HG03060 (cell line): ENCODE results near the gene DGAT2.
A peak's percentile ranks its signal among the peaks of the same experiment; 100 is the strongest.
"Not testable (repeated sequence)": the region's sequence is repeated elsewhere in the genome, so short reads cannot be mapped to it uniquely, and the experiment has no call there.

Experiments
- ATAC-seq: cut with Tn5 transposase; IDR thresholded peaks from one replicate; pipeline ENCODE4 v1.9.1; 2021; ENCODE audit warnings: low read depth, moderate number of reproducible peaks; ENCODE audit not compliant: unreplicated experiment

The DGAT2 gene, protein sequence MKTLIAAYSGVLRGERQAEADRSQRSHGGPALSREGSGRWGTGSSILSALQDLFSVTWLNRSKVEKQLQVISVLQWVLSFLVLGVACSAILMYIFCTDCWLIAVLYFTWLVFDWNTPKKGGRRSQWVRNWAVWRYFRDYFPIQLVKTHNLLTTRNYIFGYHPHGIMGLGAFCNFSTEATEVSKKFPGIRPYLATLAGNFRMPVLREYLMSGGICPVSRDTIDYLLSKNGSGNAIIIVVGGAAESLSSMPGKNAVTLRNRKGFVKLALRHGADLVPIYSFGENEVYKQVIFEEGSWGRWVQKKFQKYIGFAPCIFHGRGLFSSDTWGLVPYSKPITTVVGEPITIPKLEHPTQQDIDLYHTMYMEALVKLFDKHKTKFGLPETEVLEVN

GRCh38 chr11:75768112-75768908 lies at the start of gene DGAT2:
Gene DGAT2, plus strand, starts transcription at chr11:75768778. Its CDS starts 214 bp downstream, at chr11:75768992.
- ATAC-seq: peak; percentile 33

DNA sequence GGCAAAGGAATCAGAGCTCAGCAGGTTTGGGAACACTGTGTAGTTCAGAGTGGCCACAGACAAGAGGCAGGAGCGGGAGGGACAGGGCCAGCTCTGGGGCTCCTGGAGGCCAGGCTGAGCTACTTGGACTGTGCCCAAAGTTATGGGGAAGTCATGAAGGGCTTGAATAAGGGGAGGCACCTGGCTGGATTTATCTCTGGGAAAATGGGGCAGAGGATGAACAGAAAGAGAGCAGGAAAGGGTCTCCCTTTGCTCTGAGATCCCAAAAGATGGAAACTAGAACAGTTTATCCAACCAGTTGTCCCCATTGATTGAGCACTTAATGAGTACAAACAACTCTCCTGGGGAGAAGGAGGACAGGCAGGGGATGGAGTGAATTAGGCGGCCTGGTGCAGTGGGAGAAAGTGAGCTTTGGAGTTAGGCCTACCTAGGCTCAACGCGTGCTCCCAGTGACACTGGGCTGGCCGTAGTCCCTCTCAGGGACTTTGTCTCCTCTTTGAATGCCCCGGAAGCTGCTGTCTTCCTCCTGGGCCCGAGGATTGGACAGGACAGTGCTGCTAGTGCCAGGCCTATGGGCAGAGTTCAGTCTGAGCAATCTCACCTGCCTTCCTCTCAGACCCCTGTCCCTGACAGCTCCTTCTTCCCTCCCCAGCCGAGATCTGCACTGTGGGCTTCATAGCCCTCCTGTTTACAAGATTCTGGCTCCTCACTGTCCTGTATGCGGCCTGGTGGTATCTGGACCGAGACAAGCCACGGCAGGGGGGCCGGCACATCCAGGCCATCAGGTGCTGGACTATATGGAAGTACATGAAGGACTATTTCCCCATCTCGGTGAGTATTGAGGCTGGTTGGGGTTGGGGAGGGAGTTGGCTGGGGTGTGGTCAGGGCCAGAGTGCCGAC lies 49.0 kb upstream of the DGAT2 start:
- ATAC-seq: no peak

GRCh38 chr11:75720639-75721038 lies 47.9 kb upstream of the DGAT2 start:
- no peak for ATAC-seq

GRCh38 chr11:75721852-75722668 lies 46.5 kb upstream of the DGAT2 start:
- no peak for ATAC-seq

DNA sequence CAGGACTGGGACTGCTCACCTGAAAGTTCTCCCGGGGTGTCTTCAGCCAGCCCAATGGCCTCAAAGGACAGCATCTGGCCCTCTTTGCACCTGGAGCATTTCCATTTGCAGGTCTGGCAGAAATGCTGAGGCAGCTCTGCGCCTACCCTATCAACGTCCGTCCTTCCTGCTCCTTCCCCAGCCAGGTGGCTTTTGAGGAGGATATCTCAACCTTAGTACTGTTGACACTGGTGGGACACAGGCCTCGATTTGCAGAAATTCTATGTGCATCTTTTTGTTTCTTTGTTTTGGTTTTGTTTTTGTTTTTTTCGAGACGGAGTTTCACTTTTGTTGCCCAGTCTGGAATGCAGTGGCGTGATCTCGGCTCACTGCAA lies 45.9 kb upstream of the DGAT2 start:
- ATAC-seq: no peak

- no peak for ATAC-seq
Measured at GRCh38 chr11:75725547-75726320, 42.8 kb upstream of the DGAT2 start.

GRCh38 chr11:75728992-75729391 lies 39.6 kb upstream of the DGAT2 start:
- no peak for ATAC-seq

GRCh38 chr11:75731095-75731494 lies 37.5 kb upstream of the DGAT2 start:
- ATAC-seq: no peak

GRCh38 chr11:75733071-75733430 lies 35.5 kb upstream of the DGAT2 start:
- no peak for ATAC-seq

DNA sequence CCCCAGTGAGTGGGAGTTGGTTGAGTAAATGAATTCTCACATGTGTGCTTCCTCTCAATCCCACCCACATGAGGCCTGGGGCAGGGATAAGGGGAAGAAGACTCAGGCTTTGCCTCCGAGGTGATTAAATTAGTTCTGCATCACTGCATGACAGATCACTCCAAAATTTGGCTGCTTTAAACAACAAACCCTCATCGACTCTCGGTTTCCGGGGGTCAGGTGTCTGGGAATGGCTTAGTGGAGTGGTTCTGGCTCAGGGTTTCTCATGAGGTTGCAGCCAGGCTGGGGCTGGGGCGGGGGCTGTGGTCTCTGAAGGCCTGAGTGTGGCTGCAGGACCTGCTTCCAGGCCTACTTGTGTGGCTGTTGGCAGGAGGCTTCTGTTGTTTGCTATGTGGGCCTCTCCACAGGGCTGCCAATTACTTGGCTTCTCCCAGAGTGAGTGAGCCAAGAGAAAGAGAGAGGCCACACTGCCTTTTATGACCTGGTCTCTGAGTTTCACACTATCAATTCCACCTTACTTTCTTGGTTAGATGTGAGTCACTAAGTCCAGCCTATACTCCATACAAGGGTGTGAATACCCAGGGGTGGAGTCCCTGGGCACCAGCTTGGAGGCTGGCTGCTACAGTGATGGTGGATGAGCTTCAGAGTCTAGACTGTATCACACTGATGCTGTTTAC lies 35.0 kb upstream of the DGAT2 start:
- no peak for ATAC-seq

GRCh38 chr11:75734491-75735180 lies 33.9 kb upstream of the DGAT2 start:
- no peak for ATAC-seq

DNA sequence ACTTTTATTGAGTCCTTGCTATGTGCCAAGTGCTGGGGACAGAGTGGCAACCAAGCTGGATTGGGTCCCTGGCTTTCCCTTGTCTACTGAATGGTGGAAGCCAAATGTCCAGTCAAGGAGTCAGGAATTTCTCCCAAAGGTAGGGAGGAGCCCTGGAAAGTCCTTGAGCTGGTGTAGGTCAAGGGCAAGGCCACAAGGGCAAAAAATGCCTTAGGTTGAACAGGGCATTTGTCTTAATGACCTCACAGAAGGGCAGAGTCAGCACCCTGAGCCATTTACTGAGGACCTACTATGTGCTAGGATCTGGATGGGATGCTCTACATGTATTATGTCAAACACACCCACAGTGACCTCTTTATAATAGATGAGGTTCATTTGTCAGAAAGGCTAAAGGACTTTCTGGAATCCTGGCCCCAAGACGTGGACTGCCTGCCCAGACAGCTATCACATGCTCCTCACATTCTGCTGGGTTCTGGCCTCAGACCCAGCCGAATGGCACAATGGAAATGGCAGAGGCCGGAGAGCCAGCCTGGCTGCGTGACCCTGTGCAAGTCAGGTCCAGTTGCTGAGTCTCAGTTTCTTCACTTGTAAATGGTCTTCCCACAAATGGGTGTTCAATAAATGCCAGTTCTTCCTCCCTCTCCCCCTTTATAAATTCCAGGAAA lies 33.3 kb upstream of the DGAT2 start:
- ATAC-seq: no peak

DNA sequence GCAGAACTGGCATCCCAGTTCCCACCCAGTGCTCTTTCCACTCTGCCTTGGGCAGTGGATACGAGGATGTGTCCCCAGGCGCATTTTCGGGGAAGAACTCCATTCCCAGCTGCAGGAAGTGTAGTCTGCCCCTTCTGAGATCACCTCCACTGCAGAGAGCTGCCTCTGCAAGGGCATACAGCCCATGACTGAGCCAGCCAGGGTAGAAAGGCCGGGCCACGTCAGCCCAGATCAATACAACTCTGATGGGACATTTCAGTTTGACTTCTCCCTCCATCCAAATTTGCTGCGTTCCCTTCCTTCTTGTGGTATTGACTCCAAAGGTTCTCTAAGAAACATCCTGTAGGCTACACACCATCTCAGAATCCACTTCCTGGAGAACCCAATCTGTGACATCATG lies 31.3 kb upstream of the DGAT2 start:
- ATAC-seq: no peak

GRCh38 chr11:75740681-75741080 lies 27.9 kb upstream of the DGAT2 start:
- ATAC-seq: no peak

DNA sequence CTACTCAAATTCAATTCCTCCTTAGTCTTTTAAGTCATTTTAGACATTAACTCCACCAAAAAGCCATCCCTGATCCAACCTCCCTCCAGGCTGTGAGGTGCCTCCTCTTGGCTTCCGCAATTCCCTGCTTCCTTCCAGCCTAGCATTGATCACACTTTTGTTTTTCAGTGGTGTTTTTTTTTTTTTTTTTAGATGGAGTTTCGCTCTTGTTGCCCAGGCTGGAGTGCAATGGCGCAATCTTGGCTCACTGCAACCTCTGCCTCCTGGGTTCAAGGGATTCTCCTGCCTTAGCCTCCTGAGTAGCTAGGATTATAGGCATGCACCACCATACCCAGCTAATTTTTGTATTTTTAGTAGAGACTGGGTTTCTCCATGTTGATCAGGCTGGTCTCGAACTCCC lies 25.4 kb upstream of the DGAT2 start:
- not testable (repeated sequence) for ATAC-seq

GRCh38 chr11:75743711-75744563 lies 24.6 kb upstream of the DGAT2 start:
- ATAC-seq: no peak

DNA sequence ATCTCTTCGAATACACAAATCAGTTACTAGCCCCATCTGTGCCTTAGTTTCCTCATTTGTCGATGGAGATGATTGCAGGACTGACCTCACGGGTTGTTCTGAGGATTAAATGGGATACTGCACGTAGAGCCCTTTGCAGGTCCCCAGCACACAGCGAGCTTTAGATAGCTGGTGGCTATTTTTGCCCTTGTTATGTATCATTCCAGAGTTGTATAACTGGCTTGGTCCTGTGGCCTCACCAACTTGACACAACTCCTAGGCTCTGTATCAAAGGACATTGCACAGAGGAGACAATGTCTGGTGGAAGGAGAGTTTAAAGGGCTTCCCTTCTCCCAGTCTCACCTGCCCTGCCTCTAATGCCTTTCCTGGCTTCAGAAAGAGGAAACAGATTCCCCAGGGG lies 22.8 kb upstream of the DGAT2 start:
- no peak for ATAC-seq
